ENCODE data around the gene ZBTB16.

GRCh38 chr11:114226356-114226755, 166.8 kb downstream of the ZBTB16 start:
- no peak for TF ChIP-seq POLR2AphosphoS5 (IDR thresholded peaks at IDR 0.05; ENCODE audit: insufficient read depth, low read depth, low read length)
- TF ChIP-seq, protein P1, sequence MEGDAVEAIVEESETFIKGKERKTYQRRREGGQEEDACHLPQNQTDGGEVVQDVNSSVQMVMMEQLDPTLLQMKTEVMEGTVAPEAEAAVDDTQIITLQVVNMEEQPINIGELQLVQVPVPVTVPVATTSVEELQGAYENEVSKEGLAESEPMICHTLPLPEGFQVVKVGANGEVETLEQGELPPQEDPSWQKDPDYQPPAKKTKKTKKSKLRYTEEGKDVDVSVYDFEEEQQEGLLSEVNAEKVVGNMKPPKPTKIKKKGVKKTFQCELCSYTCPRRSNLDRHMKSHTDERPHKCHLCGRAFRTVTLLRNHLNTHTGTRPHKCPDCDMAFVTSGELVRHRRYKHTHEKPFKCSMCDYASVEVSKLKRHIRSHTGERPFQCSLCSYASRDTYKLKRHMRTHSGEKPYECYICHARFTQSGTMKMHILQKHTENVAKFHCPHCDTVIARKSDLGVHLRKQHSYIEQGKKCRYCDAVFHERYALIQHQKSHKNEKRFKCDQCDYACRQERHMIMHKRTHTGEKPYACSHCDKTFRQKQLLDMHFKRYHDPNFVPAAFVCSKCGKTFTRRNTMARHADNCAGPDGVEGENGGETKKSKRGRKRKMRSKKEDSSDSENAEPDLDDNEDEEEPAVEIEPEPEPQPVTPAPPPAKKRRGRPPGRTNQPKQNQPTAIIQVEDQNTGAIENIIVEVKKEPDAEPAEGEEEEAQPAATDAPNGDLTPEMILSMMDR (IDR thresholded peaks at IDR 0.05; ENCODE audit: extremely low read depth in 1 of 2, insufficient read depth in 1 of 2, low read depth in 1 of 2, low read length in 2 of 2), result no peak

Data from endothelial cell of umbilical vein (primary cell).